GM12873 (cell line): ENCODE measurements around the gene TMEM234.

ENCODE experiments used
- CTCF ChIP-seq: IDR thresholded peaks from 2 replicates; pipeline ENCODE4 v1.5.1; 2012; ENCODE audit warnings: low read depth, mild to moderate bottlenecking, moderate library complexity, low read length, control low read depth; ENCODE audit not compliant: insufficient read depth; ENCODE audit errors: missing control alignments

Gene TMEM234

DNA sequence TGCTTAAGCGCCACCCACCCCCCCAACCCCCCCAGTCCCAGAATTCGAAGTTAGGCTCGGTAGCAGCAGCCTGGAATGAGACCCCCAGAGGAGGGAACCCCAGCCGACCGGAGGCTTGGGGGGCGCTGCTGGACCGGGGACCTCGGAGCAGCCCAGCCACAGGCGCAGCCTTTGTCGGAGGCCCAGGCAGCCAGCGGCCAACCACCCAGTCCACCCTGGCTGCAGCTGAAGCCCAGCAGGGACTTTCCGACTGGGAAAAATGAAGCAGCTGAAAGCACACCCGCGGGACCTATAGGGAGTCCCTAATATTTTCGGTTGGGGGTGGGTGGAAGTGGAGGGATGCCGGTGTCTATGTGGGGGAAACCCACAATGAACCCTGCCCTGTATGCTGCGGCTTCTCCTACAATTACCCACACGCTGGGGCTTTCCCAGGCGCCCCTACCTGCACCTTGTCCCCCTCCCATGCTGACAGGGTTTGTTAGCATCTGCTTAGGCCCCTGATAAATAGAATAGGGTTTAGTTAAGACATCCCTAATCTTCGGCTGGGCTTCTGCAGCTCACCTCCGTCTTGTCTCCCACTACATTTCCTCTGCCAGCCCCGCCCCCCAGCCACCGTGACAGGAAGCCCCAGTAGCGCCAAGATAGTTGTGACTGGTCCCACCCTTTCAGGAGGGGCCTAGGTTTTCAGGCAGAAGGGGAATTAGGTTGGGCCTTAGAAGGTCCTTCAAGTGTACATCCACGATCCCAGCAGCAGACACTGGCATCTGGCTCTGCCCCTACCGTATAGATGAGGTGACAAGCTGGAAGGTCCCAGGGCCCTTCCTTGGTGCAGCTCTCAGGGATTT, 20.9 kb downstream of the TMEM234 start:
- peak; percentile 7 for TF ChIP-seq CTCF

DNA sequence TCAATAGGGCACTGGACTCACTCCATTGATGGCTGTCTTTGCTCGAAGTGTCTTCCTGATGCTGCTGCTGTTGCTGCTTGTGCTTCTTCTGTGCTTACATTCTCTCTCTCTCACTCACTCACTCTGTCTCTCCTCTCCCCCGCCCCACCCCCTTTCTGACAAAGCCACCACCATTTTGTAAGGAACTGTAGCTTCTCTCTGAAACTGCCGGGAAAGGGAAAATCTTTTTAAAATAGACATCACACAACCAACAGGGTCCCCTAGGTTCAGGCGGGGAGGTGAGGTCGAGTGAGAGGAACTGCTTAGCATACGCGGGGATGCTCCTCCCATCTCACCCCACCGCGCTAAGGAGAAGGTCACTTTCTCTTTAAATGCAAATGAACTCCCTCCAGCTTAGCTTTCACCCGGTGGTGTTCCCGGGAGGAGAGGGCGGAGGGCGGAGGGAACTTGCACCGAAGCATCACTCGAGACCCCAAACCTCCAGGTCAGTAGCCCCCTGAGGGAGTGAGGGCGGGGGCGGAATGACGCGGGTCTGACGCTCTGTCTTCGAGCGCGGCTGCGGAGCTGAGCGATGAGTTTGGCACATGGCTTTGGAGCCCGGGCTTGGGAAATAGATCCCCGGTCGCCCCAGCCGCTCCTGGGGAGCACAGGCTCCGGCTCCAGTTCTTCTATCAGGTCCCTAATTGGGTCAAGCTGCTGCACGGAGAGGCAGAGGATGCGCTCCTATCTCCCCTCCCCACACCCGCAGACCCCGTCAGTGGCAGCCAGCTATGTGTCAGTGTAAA, 21.7 kb downstream of the TMEM234 start, which contains the start of gene CCDC28B:
Gene CCDC28B, plus strand, starts transcription at position 370 of the 785 bp plus-strand sequence. CDS start 1,341 bp downstream, outside the sequence.
- no peak for TF ChIP-seq CTCF

GRCh38 chr1:32199717-32200072, 22.5 kb downstream of the TMEM234 start:
- TF ChIP-seq CTCF = no peak

GRCh38 chr1:32199043-32199716, 23.0 kb downstream of the TMEM234 start:
- no peak for TF ChIP-seq CTCF

DNA sequence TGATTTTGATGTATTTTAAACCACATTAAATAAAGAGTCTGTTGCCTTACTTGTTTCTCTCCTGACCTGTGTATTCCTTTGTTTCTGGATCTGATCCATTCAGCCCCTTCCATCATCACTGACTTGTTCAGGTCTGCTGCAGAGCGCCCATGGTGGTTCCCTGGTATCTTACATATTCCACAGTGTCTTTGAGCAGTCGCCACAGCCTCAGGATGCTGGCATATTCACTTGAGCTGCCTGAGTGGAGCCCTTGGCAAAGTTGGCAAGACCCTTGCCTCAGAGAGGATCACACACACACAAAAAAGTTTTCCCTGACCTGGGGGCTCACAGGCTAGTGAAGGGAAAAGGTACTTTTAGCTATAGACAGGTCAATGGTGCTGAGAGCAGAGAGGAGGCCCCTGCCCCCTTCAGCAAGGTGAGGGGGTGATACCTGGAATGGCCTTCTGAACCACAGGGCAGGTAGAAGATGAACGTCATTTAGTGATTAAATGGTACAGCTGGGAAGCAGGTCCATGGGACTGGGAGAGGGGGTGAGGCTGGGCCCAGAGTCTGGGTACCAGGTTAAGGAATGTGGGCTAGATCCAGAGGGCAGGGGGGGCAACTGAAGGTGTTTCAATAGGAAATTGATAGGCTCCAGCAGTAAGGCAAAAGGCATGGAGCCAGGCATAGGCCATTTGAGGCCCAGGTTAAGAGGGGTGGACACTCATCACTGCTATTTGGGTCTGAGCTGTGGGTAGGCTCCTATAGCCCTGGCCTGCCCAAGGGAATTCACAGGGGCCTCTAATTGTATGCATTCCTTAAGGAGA, 23.7 kb downstream of the TMEM234 start:
- no peak for TF ChIP-seq CTCF

GRCh38 chr1:32197837-32198236, 24.3 kb downstream of the TMEM234 start:
- no peak for TF ChIP-seq CTCF

DNA sequence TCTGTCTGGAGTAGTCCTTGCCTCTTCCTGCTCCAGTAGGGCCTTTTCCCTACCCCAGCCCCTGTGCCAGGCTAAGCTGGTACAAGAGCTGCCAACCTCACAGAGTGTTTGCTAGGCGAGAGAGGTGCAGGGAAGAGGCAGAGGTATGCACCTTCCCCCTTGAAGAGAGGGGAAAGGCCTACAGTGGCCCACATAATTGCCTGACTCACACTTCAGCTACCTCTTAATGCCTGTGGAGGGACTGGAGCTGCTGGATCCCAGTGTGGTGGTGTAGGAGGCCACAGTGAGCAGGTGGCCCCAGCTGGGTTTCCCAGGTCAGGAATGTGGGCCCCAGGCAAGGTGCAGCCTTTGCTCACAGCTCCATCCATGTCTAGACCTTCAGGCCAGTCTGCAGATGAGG, 25.1 kb downstream of the TMEM234 start:
- no peak for TF ChIP-seq CTCF
